Measurements from ENCODE around the gene SYNDIG1. TPM values are rescaled to one million over a fixed set of nuclear protein-coding genes. Genes with fewer than 3 reads are reported as not detected.

Gene SYNDIG1
- total RNA-seq, 1 donor from 2014 or later: 5.7 TPM

GRCh38 chr20:24494460-24494920 is 25.1 kb downstream of the SYNDIG1 start:
- H3K27me3 ChIP-seq (ENCODE audit: insufficient read depth, low read length): no peaks in the 10 kb centered on the region
- H3K36me3 Mint-ChIP-seq (ENCODE audit: low read depth, unreplicated experiment): peaks cover 8% of the 10 kb centered on the region
- peaks cover 6% of the 10 kb centered on the region for H3K4me1 ChIP-seq (ENCODE audit: insufficient read depth, low read length)
- H3K27ac Mint-ChIP-seq (ENCODE audit: unreplicated experiment): peak overlapping the region; percentile 48
- peaks cover 9% of the 10 kb centered on the region for H4K20me1 ChIP-seq (ENCODE audit: insufficient read depth, low read length)
- FAIRE-seq (no peak), DNase-seq (ENCODE audit: low read depth) (no peak)
- no peaks in the 10 kb centered on the region for H3K36me3 ChIP-seq (ENCODE audit: insufficient read depth, low read length)
- peaks cover 34% of the 10 kb centered on the region for H3K4me1 Mint-ChIP-seq (ENCODE audit: low read depth, unreplicated experiment)
- no peaks in the 10 kb centered on the region for H3K9me3 Mint-ChIP-seq (ENCODE audit: unreplicated experiment)
- no peak overlapping the region for H3K4me3 Mint-ChIP-seq (ENCODE audit: unreplicated experiment)
- H2AFZ ChIP-seq (ENCODE audit: low read depth, low read length): no peak overlapping the region
- H3K27ac ChIP-seq (ENCODE audit: low read depth, low read length): no peak overlapping the region
- TF ChIP-seq CTCF (IDR thresholded peaks at IDR 0.05; ENCODE audit: insufficient read depth, low read depth, low read length) (no peak), EZH2 (IDR thresholded peaks at IDR 0.05; ENCODE audit: insufficient read depth, low read length) (no peak)
- no peak overlapping the region for H3K4me2 ChIP-seq (ENCODE audit: low read length)
- H3K4me3 ChIP-seq (ENCODE audit: insufficient read depth, low read depth, low read length): no peak overlapping the region
- peaks cover 1% of the 10 kb centered on the region for H3K27me3 Mint-ChIP-seq (ENCODE audit: low read depth, unreplicated experiment)
- H3K9ac ChIP-seq (ENCODE audit: low read length): no peak overlapping the region
- no peaks in the 10 kb centered on the region for H3K79me2 ChIP-seq (ENCODE audit: insufficient read depth, low read length)
- H3K9me3 ChIP-seq (ENCODE audit: insufficient read depth, low read depth, low read length): no peaks in the 10 kb centered on the region

GRCh38 chr20:24495266-24495665 is 25.8 kb downstream of the SYNDIG1 start:
- Histone ChIP-seq H3K27me3 (ENCODE audit: insufficient read depth, low read length) (no peaks in the 10 kb centered on the region), H2AFZ (ENCODE audit: low read depth, low read length) (no peak overlapping the region), H3K36me3 (ENCODE audit: insufficient read depth, low read length) (no peaks in the 10 kb centered on the region), H3K9me3 (ENCODE audit: insufficient read depth, low read depth, low read length) (no peaks in the 10 kb centered on the region), H3K79me2 (ENCODE audit: insufficient read depth, low read length) (no peaks in the 10 kb centered on the region), H3K4me1 (ENCODE audit: insufficient read depth, low read length) (peaks cover 6% of the 10 kb centered on the region), H3K9ac (ENCODE audit: low read length) (no peak overlapping the region), H4K20me1 (ENCODE audit: insufficient read depth, low read length) (peaks cover 9% of the 10 kb centered on the region), H3K4me3 (ENCODE audit: insufficient read depth, low read depth, low read length) (no peak overlapping the region), H3K27ac (ENCODE audit: low read depth, low read length) (no peak overlapping the region), H3K4me2 (ENCODE audit: low read length) (no peak overlapping the region)
- TF ChIP-seq EZH2 (IDR thresholded peaks at IDR 0.05; ENCODE audit: insufficient read depth, low read length) (no peak), CTCF (IDR thresholded peaks at IDR 0.05; ENCODE audit: insufficient read depth, low read depth, low read length) (no peak)
- H3K27me3 Mint-ChIP-seq (ENCODE audit: low read depth, unreplicated experiment): no peaks in the 10 kb centered on the region
- FAIRE-seq (no peak), DNase-seq (ENCODE audit: low read depth) (no peak)
- H3K4me1 Mint-ChIP-seq (ENCODE audit: low read depth, unreplicated experiment): peaks cover 34% of the 10 kb centered on the region
- no peaks in the 10 kb centered on the region for H3K9me3 Mint-ChIP-seq (ENCODE audit: unreplicated experiment)
- peak overlapping the region; percentile 94 for H3K27ac Mint-ChIP-seq (ENCODE audit: unreplicated experiment)
- H3K4me3 Mint-ChIP-seq (ENCODE audit: unreplicated experiment): no peak overlapping the region
- H3K36me3 Mint-ChIP-seq (ENCODE audit: low read depth, unreplicated experiment): peaks cover 8% of the 10 kb centered on the region

GRCh38 chr20:24497851-24498250 is 28.4 kb downstream of the SYNDIG1 start:
- peaks cover 7% of the 10 kb centered on the region for H3K36me3 Mint-ChIP-seq (ENCODE audit: low read depth, unreplicated experiment)
- H3K4me1 Mint-ChIP-seq (ENCODE audit: low read depth, unreplicated experiment): peaks cover 39% of the 10 kb centered on the region
- H4K20me1 ChIP-seq (ENCODE audit: insufficient read depth, low read length): peaks cover 5% of the 10 kb centered on the region
- no peaks in the 10 kb centered on the region for H3K9me3 ChIP-seq (ENCODE audit: insufficient read depth, low read depth, low read length)
- peaks cover 17% of the 10 kb centered on the region for H3K4me1 ChIP-seq (ENCODE audit: insufficient read depth, low read length)
- H3K27ac Mint-ChIP-seq (ENCODE audit: unreplicated experiment): peak overlapping the region; percentile 54
- TF ChIP-seq CTCF (IDR thresholded peaks at IDR 0.05; ENCODE audit: insufficient read depth, low read depth, low read length) (no peak), EZH2 (IDR thresholded peaks at IDR 0.05; ENCODE audit: insufficient read depth, low read length) (no peak)
- no peak overlapping the region for H3K9ac ChIP-seq (ENCODE audit: low read length)
- H3K79me2 ChIP-seq (ENCODE audit: insufficient read depth, low read length): no peaks in the 10 kb centered on the region
- H3K4me3 Mint-ChIP-seq (ENCODE audit: unreplicated experiment): no peak overlapping the region
- no peaks in the 10 kb centered on the region for H3K27me3 ChIP-seq (ENCODE audit: insufficient read depth, low read length)
- H3K27ac ChIP-seq (ENCODE audit: low read depth, low read length): no peak overlapping the region
- H3K9me3 Mint-ChIP-seq (ENCODE audit: unreplicated experiment): no peaks in the 10 kb centered on the region
- no peaks in the 10 kb centered on the region for H3K36me3 ChIP-seq (ENCODE audit: insufficient read depth, low read length)
- H2AFZ ChIP-seq (ENCODE audit: low read depth, low read length): no peak overlapping the region
- H3K4me3 ChIP-seq (ENCODE audit: insufficient read depth, low read depth, low read length): no peak overlapping the region
- FAIRE-seq: no peak
- peak; percentile 53 for DNase-seq (ENCODE audit: low read depth)
- H3K4me2 ChIP-seq (ENCODE audit: low read length): no peak overlapping the region
- no peaks in the 10 kb centered on the region for H3K27me3 Mint-ChIP-seq (ENCODE audit: low read depth, unreplicated experiment)

All from astrocyte (in vitro differentiated cells and primary cell).